ENCODE data around the gene SRM. TPM values are rescaled to one million over a fixed set of nuclear protein-coding genes. Genes with fewer than 3 reads are reported as not detected.

Gene SRM
- total and polyA plus RNA-seq, 4 donors, result 8.6 to 59.1 (median 24.3) TPM

DNA sequence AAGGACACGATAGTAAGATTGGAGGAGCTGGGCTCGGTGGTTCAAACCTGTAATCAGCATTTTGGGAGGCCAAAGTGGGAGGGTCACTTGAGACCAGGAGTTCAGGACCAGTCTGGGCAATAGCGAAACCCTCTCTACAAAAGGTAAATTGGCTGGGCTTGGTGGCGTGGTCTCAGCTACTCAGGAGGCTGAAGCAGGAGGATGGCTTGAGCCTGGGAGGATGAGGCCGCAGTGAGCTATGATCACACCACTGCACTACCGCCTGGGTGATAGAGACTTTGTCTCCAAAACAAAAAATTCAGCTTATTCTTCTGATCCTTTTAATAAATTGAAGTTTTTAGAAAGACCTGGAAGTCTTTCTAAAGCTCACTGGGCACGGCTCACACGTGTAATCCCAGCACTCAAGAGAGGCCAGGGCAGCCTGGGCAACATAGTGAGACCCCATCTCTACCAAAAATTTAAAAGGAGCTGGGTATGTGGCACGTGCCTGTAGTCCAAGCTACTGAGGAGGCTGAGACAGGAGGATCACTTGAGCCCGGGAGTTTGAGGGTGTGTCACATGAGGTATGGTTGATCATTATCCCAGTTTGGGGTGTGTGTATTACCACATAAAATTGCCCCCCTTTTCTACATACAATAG is 28.1 kb downstream of the SRM start:
- Histone ChIP-seq H3K27ac (ENCODE audit: low read depth in 1 of 2, low read length in 2 of 2) (no peak overlapping the region), H3K4me3 (ENCODE audit: low read depth in 1 of 3, low read length in 3 of 3) (no peak overlapping the region), H3K9ac (ENCODE audit: low read depth in 1 of 2, low read length in 2 of 2) (no peak overlapping the region), H3K27me3 (ENCODE audit: control insufficient read depth in 4 of 4, insufficient read depth in 4 of 4, low read length in 3 of 4) (no peaks in the 10 kb centered on the region), H3K36me3 (ENCODE audit: control insufficient read depth in 4 of 4, insufficient read depth in 3 of 4, low read depth in 1 of 4, low read length in 3 of 4) (peaks cover 8 to 58% (median 33%) of the 10 kb centered on the region in 4 donors), H3K9me3 (ENCODE audit: control insufficient read depth in 4 of 4, low read length in 3 of 4) (no peaks in the 10 kb centered on the region), H3K4me1 (ENCODE audit: control insufficient read depth in 4 of 4, insufficient read depth in 4 of 4, low read length in 3 of 4) (peaks cover 0 to 2% (median 0%) of the 10 kb centered on the region in 4 donors)
- no peak for DNase-seq (ENCODE audit: low spot score)
- WGBS, result 95% methylated on average over 10 of the region's 10 CpGs
- no peak for TF ChIP-seq FOXA1 (IDR thresholded peaks at IDR 0.05)
- no peak for TF ChIP-seq NR2F2 (IDR thresholded peaks at IDR 0.05)
- TF ChIP-seq, protein P1, sequence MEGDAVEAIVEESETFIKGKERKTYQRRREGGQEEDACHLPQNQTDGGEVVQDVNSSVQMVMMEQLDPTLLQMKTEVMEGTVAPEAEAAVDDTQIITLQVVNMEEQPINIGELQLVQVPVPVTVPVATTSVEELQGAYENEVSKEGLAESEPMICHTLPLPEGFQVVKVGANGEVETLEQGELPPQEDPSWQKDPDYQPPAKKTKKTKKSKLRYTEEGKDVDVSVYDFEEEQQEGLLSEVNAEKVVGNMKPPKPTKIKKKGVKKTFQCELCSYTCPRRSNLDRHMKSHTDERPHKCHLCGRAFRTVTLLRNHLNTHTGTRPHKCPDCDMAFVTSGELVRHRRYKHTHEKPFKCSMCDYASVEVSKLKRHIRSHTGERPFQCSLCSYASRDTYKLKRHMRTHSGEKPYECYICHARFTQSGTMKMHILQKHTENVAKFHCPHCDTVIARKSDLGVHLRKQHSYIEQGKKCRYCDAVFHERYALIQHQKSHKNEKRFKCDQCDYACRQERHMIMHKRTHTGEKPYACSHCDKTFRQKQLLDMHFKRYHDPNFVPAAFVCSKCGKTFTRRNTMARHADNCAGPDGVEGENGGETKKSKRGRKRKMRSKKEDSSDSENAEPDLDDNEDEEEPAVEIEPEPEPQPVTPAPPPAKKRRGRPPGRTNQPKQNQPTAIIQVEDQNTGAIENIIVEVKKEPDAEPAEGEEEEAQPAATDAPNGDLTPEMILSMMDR (IDR thresholded peaks at IDR 0.05; ENCODE audit: low read depth, low read length, missing input control), result no peak
- no peak for TF ChIP-seq GABPA (IDR thresholded peaks at IDR 0.05 in 1 of 2, conservative IDR thresholded peaks at IDR 0.05 in 1 of 2)
- TF ChIP-seq, protein P2, sequence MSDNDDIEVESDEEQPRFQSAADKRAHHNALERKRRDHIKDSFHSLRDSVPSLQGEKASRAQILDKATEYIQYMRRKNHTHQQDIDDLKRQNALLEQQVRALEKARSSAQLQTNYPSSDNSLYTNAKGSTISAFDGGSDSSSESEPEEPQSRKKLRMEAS (IDR thresholded peaks at IDR 0.05), result no peak
- no peak for TF ChIP-seq TAF1 (conservative IDR thresholded peaks at IDR 0.05)
- no peak for TF ChIP-seq HNF4A (conservative IDR thresholded peaks at IDR 0.05)
- TF ChIP-seq JUND (IDR thresholded peaks at IDR 0.05), result no peak
- no peak for TF ChIP-seq RAD21 (IDR thresholded peaks at IDR 0.05)
- no peak for TF ChIP-seq YY1 (IDR thresholded peaks at IDR 0.05)
- TF ChIP-seq, protein P3, sequence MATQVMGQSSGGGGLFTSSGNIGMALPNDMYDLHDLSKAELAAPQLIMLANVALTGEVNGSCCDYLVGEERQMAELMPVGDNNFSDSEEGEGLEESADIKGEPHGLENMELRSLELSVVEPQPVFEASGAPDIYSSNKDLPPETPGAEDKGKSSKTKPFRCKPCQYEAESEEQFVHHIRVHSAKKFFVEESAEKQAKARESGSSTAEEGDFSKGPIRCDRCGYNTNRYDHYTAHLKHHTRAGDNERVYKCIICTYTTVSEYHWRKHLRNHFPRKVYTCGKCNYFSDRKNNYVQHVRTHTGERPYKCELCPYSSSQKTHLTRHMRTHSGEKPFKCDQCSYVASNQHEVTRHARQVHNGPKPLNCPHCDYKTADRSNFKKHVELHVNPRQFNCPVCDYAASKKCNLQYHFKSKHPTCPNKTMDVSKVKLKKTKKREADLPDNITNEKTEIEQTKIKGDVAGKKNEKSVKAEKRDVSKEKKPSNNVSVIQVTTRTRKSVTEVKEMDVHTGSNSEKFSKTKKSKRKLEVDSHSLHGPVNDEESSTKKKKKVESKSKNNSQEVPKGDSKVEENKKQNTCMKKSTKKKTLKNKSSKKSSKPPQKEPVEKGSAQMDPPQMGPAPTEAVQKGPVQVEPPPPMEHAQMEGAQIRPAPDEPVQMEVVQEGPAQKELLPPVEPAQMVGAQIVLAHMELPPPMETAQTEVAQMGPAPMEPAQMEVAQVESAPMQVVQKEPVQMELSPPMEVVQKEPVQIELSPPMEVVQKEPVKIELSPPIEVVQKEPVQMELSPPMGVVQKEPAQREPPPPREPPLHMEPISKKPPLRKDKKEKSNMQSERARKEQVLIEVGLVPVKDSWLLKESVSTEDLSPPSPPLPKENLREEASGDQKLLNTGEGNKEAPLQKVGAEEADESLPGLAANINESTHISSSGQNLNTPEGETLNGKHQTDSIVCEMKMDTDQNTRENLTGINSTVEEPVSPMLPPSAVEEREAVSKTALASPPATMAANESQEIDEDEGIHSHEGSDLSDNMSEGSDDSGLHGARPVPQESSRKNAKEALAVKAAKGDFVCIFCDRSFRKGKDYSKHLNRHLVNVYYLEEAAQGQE (IDR thresholded peaks at IDR 0.05), result no peak
- TF ChIP-seq, protein P4, sequence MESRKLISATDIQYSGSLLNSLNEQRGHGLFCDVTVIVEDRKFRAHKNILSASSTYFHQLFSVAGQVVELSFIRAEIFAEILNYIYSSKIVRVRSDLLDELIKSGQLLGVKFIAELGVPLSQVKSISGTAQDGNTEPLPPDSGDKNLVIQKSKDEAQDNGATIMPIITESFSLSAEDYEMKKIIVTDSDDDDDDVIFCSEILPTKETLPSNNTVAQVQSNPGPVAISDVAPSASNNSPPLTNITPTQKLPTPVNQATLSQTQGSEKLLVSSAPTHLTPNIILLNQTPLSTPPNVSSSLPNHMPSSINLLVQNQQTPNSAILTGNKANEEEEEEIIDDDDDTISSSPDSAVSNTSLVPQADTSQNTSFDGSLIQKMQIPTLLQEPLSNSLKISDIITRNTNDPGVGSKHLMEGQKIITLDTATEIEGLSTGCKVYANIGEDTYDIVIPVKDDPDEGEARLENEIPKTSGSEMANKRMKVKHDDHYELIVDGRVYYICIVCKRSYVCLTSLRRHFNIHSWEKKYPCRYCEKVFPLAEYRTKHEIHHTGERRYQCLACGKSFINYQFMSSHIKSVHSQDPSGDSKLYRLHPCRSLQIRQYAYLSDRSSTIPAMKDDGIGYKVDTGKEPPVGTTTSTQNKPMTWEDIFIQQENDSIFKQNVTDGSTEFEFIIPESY (IDR thresholded peaks at IDR 0.05), result no peak
- no peak for TF ChIP-seq SP1 (IDR thresholded peaks at IDR 0.05)
- TF ChIP-seq, protein P5, sequence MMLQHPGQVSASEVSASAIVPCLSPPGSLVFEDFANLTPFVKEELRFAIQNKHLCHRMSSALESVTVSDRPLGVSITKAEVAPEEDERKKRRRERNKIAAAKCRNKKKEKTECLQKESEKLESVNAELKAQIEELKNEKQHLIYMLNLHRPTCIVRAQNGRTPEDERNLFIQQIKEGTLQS (IDR thresholded peaks at IDR 0.05), result no peak
- no peak for TF ChIP-seq RXRA (IDR thresholded peaks at IDR 0.05)
- TF ChIP-seq EGR1 (IDR thresholded peaks at IDR 0.05; ENCODE audit: low read depth in 2 of 2), result no peak
- no peak for TF ChIP-seq HNF4G (IDR thresholded peaks at IDR 0.05)
- no peak for TF ChIP-seq FOXA2 (IDR thresholded peaks at IDR 0.05)

Measured in liver (tissue), 9 donors.